Smooth muscle cell (in vitro differentiated cells): Measurements from ENCODE around the gene ATOH7. TPM values are rescaled to one million over a fixed set of nuclear protein-coding genes. Genes with fewer than 3 reads are reported as not detected.

Source experiments
- DNase-seq: peaks from one replicate; lab custom pipeline; 2025; ENCODE audit not compliant: unreplicated experiment; lab: John Stamatoyannopoulos, UW
- H2AFZ ChIP-seq: fragments of 200-600 bp; sonication (generic); 2 replicates; pipeline ENCODE4 v1.6.0; 2016; ENCODE audit warnings: antibody characterized with exemption, low read depth, mild to moderate bottlenecking
- H3F3A ChIP-seq: fragments of 200-600 bp; sonication (generic); 2 replicates; pipeline ENCODE4 v1.6.0; 2017; ENCODE audit warnings: antibody characterized with exemption, low read depth
- H3K27ac ChIP-seq: fragments of 200-600 bp; sonication (generic); 2 replicates; pipeline ENCODE4 v1.5.1; 2016; ENCODE audit warnings: low read depth, mild to moderate bottlenecking
- H3K27me3 ChIP-seq: fragments of 200-600 bp; sonication (generic); 2 replicates; pipeline ENCODE4 v1.6.1; 2016; ENCODE audit warnings: low read depth, mild to moderate bottlenecking
- H3K36me3 ChIP-seq: fragments of 200-600 bp; sonication (generic); 2 replicates; pipeline ENCODE4 v1.5.1; 2016; ENCODE audit warnings: low read depth
- H3K4me1 ChIP-seq: fragments of 200-600 bp; sonication (generic); 2 replicates; pipeline ENCODE4 v1.5.1; 2016; ENCODE audit warnings: low read depth
- H3K4me2 ChIP-seq: fragments of 200-600 bp; sonication (generic); 2 replicates; pipeline ENCODE4 v1.6.0; 2016; ENCODE audit warnings: mild to moderate bottlenecking
- H3K4me3 ChIP-seq: fragments of 200-600 bp; sonication (generic); 2 replicates; pipeline ENCODE4 v1.5.1; 2016; ENCODE audit warnings: mild to moderate bottlenecking
- H3K79me2 ChIP-seq: fragments of 200-600 bp; sonication (generic); 2 replicates; pipeline ENCODE4 v1.6.0; 2016; ENCODE audit warnings: low read depth, mild to moderate bottlenecking
- H3K9ac ChIP-seq: fragments of 200-600 bp; sonication (generic); 2 replicates; pipeline ENCODE4 v1.6.0; 2016; ENCODE audit warnings: low read depth
- H3K9me3 ChIP-seq: fragments of 200-600 bp; sonication (generic); replicated peaks from 2 replicates; pipeline ENCODE4 v1.5.1; 2016; ENCODE audit warnings: low read depth
- H4K20me1 ChIP-seq: fragments of 200-600 bp; sonication (generic); 2 replicates; pipeline ENCODE4 v1.6.0; 2016; ENCODE audit warnings: low read depth
- WGBS: methylation state at CpG from one replicate; pipeline ENCODE4 v1.1.7; 2016; ENCODE audit warnings: low lambda C conversion rate; 5-methylcytosine and 5-hydroxymethylcytosine counted together
- polyA plus RNA-seq: library from polyadenylated mRNA; unstranded; fragments of >200 nt; fragmentation: Nextera tagmentation; extraction: Ambion mirVana; gene quantifications from 2 replicates; pipeline ENCODE4 v1.2.1, GENCODE V29; 2016
- total RNA-seq: library from RNA; depleted of rRNA; stranded (reverse); fragments of >200 nt; gene quantifications from 2 replicates; pipeline ENCODE4 v1.2.3, GENCODE V29; 2014
- TF ChIP-seq, protein P1 (sequence below): fragments of 200-600 bp; sonication (generic); IDR thresholded peaks from 2 replicates; pipeline ENCODE4 v1.5.1; 2017; ENCODE audit warnings: borderline replicate concordance, mild to moderate bottlenecking, antibody characterized with exemption; ENCODE audit not compliant: insufficient read depth, poor library complexity, severe bottlenecking

The ATOH7 gene
- total and polyA plus RNA-seq, 2 experiments from 2014 or later: 0.10 TPM; not detected in 1

GRCh38 chr10:68276224-68276623 is 44.3 kb upstream of the ATOH7 start:
- Histone ChIP-seq H3F3A (no peaks in the 10 kb centered on the region), H4K20me1 (no peaks in the 10 kb centered on the region), H3K27ac (no peak overlapping the region), H3K79me2 (no peaks in the 10 kb centered on the region), H3K4me1 (peaks cover 6% of the 10 kb centered on the region), H2AFZ (no peak overlapping the region), H3K9ac (no peak overlapping the region), H3K27me3 (no peaks in the 10 kb centered on the region), H3K36me3 (no peaks in the 10 kb centered on the region), H3K4me2 (no peak overlapping the region), H3K9me3 (no peaks in the 10 kb centered on the region), H3K4me3 (no peak overlapping the region)
- no peak for DNase-seq
- TF ChIP-seq, protein P1, sequence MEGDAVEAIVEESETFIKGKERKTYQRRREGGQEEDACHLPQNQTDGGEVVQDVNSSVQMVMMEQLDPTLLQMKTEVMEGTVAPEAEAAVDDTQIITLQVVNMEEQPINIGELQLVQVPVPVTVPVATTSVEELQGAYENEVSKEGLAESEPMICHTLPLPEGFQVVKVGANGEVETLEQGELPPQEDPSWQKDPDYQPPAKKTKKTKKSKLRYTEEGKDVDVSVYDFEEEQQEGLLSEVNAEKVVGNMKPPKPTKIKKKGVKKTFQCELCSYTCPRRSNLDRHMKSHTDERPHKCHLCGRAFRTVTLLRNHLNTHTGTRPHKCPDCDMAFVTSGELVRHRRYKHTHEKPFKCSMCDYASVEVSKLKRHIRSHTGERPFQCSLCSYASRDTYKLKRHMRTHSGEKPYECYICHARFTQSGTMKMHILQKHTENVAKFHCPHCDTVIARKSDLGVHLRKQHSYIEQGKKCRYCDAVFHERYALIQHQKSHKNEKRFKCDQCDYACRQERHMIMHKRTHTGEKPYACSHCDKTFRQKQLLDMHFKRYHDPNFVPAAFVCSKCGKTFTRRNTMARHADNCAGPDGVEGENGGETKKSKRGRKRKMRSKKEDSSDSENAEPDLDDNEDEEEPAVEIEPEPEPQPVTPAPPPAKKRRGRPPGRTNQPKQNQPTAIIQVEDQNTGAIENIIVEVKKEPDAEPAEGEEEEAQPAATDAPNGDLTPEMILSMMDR: no peak

GRCh38 chr10:68275600-68276126 is 43.8 kb upstream of the ATOH7 start:
- Histone ChIP-seq H4K20me1 (no peaks in the 10 kb centered on the region), H3K9ac (no peak overlapping the region), H3K79me2 (no peaks in the 10 kb centered on the region), H3K36me3 (no peaks in the 10 kb centered on the region), H3K27me3 (no peaks in the 10 kb centered on the region), H3K4me2 (no peak overlapping the region), H3K4me3 (no peak overlapping the region), H3F3A (no peaks in the 10 kb centered on the region), H2AFZ (no peak overlapping the region), H3K9me3 (no peaks in the 10 kb centered on the region), H3K27ac (no peak overlapping the region), H3K4me1 (peaks cover 9% of the 10 kb centered on the region)
- DNase-seq: no peak
- TF ChIP-seq, protein P1: no peak
- WGBS: 87% methylated on average over 2 of the region's 2 CpGs

DNA sequence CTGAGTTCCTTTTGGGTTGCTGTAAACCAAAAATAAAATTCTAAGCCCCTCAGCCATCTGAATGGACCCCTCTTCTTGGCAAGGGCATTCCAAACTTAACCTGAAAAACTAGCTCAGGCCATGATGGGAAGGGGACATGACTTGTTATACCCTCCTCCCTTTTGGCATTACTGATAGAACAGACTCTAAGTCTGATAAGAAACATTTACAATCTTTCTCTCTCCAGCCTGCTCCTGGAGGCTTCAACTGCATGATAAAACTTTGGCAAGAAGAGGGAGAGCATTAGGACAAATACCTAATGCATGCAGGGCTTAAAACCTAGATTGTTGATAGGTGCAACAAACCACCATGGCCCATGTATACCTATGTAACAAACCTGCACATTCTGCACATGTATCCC is 40.9 kb upstream of the ATOH7 start:
- Histone ChIP-seq H3K9ac (no peak overlapping the region), H3F3A (no peaks in the 10 kb centered on the region), H3K27me3 (no peaks in the 10 kb centered on the region), H3K4me3 (no peak overlapping the region), H3K4me2 (no peak overlapping the region), H3K36me3 (no peaks in the 10 kb centered on the region), H3K79me2 (no peaks in the 10 kb centered on the region), H4K20me1 (no peaks in the 10 kb centered on the region), H2AFZ (no peak overlapping the region), H3K4me1 (peaks cover 9% of the 10 kb centered on the region), H3K27ac (no peak overlapping the region), H3K9me3 (no peaks in the 10 kb centered on the region)
- TF ChIP-seq, protein P1: no peak
- DNase-seq: no peak

DNA sequence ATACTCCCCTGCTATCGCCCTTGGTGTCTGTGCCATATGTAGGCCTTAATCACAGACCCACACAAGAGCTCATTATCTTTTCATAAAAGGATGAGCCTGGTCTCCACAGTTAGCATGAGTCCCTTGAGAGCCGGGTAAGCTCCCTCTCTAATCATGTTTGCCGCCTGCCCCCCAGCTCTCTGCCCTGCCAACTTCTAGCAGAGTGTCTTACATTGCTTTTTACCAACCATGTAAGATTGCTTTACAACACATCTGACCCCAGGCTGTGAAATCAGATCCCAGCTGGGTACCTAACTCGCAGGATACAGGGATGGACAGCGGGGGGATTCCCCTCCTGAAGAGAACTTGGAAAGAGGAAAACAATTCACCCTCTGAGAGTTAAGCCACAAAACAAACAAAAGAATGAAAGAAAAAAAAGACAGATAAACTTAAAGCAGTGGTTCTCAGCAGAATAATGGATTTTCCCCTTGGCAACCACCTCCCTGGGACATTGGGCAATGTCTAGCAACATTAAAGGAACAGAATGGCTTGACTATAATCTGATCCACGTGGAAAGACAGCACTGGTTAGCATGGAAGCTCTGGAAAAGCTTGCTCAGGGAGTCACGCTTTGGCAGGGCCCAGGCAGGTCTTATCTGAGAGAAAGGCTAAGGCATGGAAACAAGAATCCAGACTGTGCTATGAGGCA is 39.4 kb upstream of the ATOH7 start:
- no peaks in the 10 kb centered on the region for H3F3A ChIP-seq
- no peaks in the 10 kb centered on the region for H3K9me3 ChIP-seq
- H3K36me3 ChIP-seq: no peaks in the 10 kb centered on the region
- H3K4me1 ChIP-seq: peaks cover 9% of the 10 kb centered on the region
- H3K27ac ChIP-seq: no peak overlapping the region
- no peak overlapping the region for H2AFZ ChIP-seq
- H3K27me3 ChIP-seq: no peaks in the 10 kb centered on the region
- H3K4me3 ChIP-seq: no peak overlapping the region
- no peak overlapping the region for H3K4me2 ChIP-seq
- no peaks in the 10 kb centered on the region for H3K79me2 ChIP-seq
- H3K9ac ChIP-seq: no peak overlapping the region
- 62% methylated on average over 7 of the region's 7 CpGs for WGBS
- H4K20me1 ChIP-seq: no peaks in the 10 kb centered on the region
- TF ChIP-seq, protein P1: no peak
- no peak for DNase-seq
